Mesodermal cell (in vitro differentiated cells): ENCODE data around the gene SLC22A23.

Experiments used
- H3K27ac ChIP-seq: 2 replicates; pipeline ENCODE4 v1.7.0; 2013; ENCODE audit warnings: mild to moderate bottlenecking, low read depth, low read length, moderate library complexity; ENCODE audit not compliant: severe bottlenecking
- H3K36me3 ChIP-seq: 2 replicates; pipeline ENCODE4 v1.7.1; 2013; ENCODE audit warnings: mild to moderate bottlenecking, low read length, moderate library complexity; ENCODE audit not compliant: control insufficient read depth, insufficient read depth
- H3K4me1 ChIP-seq: one replicate; pipeline ENCODE4 v1.7.1; 2013; ENCODE audit warnings: mild to moderate bottlenecking, low read length; ENCODE audit not compliant: insufficient read depth, control insufficient read depth, poor library complexity, severe bottlenecking
- H3K4me3 ChIP-seq: 2 replicates; pipeline ENCODE4 v1.7.0; 2013; ENCODE audit warnings: low read length, control low read depth, mild to moderate bottlenecking; ENCODE audit not compliant: insufficient read depth, poor library complexity, severe bottlenecking; ENCODE audit errors: extremely low read depth
- H3K9me3 ChIP-seq: 2 replicates; pipeline ENCODE4 v1.7.1; 2013; ENCODE audit warnings: mild to moderate bottlenecking, low read length, moderate library complexity; ENCODE audit not compliant: control insufficient read depth
- whole genome bisulfite sequencing, 2 experiments: methylation state at CpG; one replicate each; pipeline ENCODE4 v1.1.5; 2013; ENCODE audit warnings: missing lambda C conversion rate in 2 of 2; ENCODE audit not compliant: insufficient coverage in 2 of 2; 5-methylcytosine and 5-hydroxymethylcytosine counted together

Gene SLC22A23

DNA sequence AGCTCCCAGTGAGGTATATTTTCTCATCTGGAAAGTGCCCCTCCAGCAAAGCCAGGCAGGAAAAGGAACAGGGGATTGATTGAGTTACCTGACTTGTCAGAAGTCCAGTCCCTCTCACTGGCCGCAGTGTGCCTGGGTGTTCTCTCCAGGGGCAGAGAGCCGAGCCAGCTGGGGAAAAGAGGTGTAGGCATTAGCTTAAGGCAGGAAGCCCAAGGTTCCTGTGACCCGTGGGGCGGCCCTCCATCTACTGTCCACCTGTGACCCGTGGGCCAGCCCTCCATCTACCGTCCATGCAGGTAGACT lies 195.4 kb downstream of the SLC22A23 start:
- H3K36me3 ChIP-seq: peaks cover 32% of the 10 kb centered on the region
- H3K4me3 ChIP-seq: no peak overlapping the region
- H3K4me1 ChIP-seq: no peaks in the 10 kb centered on the region
- no peaks in the 10 kb centered on the region for H3K9me3 ChIP-seq
- WGBS, 2 experiments: 46 to 56% methylated on average over 4 to 5 of the region's 6 CpGs
- no peak overlapping the region for H3K27ac ChIP-seq

DNA sequence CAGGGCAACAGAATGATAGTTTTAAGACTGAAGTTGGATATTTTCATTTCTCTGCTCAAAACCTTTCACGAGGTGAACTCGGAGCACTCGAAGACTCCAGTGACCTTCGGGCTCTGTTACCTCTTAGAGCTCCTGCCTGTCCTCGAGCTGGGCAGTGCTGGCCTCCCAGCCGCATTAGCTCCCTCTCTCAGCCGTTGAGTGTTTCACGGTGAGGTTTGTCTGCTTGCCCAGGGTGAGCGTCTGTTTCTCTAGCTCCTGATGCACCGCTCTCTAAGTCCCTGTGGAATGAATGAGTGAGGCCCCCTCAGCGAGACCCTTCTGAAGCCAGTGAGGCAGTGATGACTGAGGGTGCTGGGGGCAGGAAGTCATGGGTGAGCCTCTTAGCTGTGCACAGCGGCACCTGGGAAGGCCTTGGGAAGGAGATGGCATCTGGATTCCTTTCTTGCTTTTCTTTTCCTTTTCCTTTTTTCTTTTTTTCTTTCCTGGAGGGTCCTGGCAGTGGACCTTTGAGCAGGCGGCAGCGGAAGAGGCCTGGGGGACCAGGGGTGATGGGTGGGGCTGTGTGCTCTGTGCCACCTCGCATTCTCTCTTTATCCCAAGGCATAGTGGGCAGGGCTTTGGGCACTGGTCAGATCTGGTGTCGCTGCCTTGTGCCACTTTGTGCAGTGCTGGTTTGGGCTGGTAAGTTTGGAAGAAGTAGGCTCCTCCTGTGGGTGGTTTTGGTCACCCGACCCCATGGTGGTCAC lies 195.9 kb downstream of the SLC22A23 start:
- Histone ChIP-seq H3K4me3 (no peak overlapping the region), H3K27ac (no peak overlapping the region), H3K9me3 (no peaks in the 10 kb centered on the region), H3K4me1 (no peaks in the 10 kb centered on the region), H3K36me3 (peaks cover 31% of the 10 kb centered on the region)
- 77 to 86% methylated on average over 10 to 13 of the region's 17 CpGs for WGBS, 2 experiments

DNA sequence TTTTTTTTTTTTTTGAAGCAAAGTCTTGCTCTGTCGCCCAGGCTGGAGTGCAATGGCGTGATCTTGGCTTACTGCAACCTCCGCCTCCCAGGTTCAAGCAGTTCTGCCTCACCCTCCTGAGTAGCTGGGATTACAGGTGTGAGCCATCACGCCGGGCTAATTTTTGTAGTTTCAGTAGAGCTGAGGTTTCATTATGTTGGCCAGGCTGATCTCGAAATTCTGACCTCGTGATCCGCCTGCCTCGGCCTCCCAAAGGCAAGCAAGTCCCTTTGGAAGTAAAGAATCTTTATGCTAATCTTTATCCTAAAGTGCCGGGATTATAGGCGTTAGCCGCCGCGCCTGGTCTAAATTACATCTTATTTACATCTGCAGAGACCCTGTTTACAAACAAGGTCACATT lies 196.6 kb downstream of the SLC22A23 start:
- Histone ChIP-seq H3K36me3 (peaks cover 24% of the 10 kb centered on the region), H3K9me3 (no peaks in the 10 kb centered on the region), H3K27ac (no peak overlapping the region), H3K4me1 (no peaks in the 10 kb centered on the region), H3K4me3 (no peak overlapping the region)
- WGBS, 2 experiments: 59 to 78% methylated on average over 7 to 14 of the region's 14 CpGs

DNA sequence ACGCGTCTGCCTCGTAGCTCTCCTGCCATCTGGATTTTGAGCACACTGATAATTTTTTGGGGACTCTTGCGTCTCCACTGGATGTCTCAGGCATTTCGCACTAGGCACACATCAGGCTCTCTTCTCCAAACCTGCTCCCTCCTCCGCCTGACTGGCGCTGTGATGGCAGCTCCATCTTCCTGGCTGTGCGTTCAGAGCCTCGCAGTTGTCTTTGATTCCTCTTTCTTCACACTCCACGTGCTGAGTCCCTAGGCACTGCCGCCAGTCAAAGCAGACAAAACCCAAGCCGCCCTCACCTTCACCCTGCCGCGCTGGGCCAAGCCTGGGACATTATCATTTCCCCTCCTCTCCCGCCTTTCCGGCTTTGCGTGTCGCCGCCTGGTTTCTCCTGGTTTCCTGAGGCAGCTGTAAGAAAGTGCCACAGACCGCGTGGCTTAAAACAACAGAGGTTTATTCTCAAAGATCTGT lies 197.3 kb downstream of the SLC22A23 start:
- Histone ChIP-seq H3K4me3 (peak overlapping the region; percentile 84), H3K4me1 (no peaks in the 10 kb centered on the region), H3K9me3 (no peaks in the 10 kb centered on the region), H3K36me3 (peaks cover 20% of the 10 kb centered on the region), H3K27ac (no peak overlapping the region)
- 0 to 2% methylated on average over 18 to 21 of the region's 21 CpGs for WGBS, 2 experiments

DNA sequence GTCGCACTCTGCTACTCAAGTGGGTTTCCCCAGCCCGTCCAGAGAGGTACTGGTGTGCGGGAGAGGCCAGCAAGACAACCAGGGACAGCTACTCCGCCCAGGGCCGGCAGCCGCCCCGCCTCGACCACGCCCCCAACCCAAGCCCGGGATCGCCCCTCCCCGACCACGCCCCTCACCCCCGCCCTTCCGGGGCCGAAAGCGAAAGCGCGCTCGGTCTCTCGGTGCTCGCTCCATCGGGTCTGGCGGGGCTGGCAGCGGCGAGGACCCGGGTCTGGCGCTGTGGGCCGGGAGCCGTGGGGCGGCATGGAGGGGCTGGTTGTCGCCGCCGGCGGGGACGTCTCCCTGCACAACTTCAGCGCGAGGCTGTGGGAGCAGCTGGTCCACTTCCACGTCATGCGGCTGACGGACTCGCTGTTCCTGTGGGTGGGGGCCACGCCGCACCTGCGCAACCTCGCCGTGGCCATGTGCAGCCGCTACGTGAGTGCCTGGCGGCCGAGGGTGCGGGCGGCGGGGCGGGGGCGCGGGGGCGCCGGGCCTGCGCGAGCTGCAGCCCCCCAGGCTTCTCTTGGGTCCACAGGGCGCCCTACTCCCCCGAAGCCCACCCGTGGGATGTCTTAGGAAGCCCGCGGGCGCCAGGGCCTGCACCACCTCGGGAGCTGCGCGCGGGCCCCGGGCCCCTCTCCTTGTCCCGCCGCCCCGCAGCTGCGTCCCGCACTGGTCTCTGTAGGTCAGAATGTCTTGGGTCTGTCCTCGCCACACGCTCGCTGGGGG lies 197.9 kb downstream of the SLC22A23 start, which contains the start of gene PSMG4:
Gene PSMG4 (plus strand): TSS at position 228 of the 771 bp plus-strand sequence. CDS start 76 bp downstream, at position 304.
- Histone ChIP-seq H3K4me3 (peak within 1 kb of the TSS; percentile 84), H3K36me3 (peaks cover 15% of the 10 kb centered on the region), H3K9me3 (no peaks in the 10 kb centered on the region), H3K4me1 (no peaks in the 10 kb centered on the region), H3K27ac (no peak within 1 kb of the TSS)
- 0% methylated on average over 65 to 69 of the region's 80 CpGs for WGBS, 2 experiments

DNA sequence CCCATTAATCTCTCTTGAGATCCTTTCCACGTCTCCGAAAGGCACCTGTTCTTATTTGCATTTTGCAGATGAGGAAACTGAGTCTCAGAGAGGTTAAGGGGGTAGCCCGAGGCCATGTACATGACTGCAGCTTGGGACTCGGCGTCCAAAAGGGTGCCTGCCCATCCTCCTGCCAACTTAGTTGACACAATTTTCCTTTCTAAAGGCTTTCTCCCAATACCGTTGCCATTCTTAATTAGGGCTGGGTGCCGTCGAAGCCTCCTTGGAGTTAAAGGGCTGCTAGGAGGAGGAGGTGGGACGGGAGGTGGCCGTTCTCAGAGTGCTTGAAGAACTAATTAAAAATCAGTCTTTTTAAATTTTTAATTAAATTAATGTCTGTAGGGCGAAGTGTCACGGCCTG lies 198.6 kb downstream of the SLC22A23 start:
- no peak overlapping the region for H3K27ac ChIP-seq

DNA sequence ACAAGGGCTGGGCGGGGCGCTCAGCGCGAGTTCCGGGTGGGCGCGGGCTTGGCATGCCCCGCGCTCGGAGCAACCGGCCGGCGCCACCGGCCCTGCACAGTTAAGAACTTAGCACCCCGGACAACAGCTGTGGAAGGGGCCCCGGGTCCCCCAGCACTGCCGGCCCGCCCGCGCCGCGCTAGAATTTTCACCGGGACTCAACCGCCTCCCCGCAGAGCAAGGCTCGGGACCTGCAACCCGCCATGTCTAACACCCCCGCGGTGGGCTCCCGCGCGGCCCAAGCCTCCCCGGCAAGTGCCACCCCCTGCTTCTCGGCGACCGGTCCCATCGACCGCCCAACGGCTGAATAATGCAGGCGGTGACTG lies 203.3 kb downstream of the SLC22A23 start:
- H3K4me1 ChIP-seq: peaks cover 8% of the 10 kb centered on the region
- H3K9me3 ChIP-seq: no peaks in the 10 kb centered on the region
- H3K36me3 ChIP-seq: no peaks in the 10 kb centered on the region
- no peak overlapping the region for H3K27ac ChIP-seq
- no peak overlapping the region for H3K4me3 ChIP-seq
- WGBS, 2 experiments: 97 to 98% methylated on average over 27 to 40 of the region's 40 CpGs

More for the DNA sequence above, 198.6 kb downstream of the SLC22A23 start:
- peak overlapping the region; percentile 84 for H3K4me3 ChIP-seq
- H3K4me1 ChIP-seq: no peaks in the 10 kb centered on the region
- WGBS, 2 experiments: 84 to 90% methylated on average over 5 to 7 of the region's 12 CpGs
- H3K36me3 ChIP-seq: peaks cover 11% of the 10 kb centered on the region
- no peaks in the 10 kb centered on the region for H3K9me3 ChIP-seq

DNA sequence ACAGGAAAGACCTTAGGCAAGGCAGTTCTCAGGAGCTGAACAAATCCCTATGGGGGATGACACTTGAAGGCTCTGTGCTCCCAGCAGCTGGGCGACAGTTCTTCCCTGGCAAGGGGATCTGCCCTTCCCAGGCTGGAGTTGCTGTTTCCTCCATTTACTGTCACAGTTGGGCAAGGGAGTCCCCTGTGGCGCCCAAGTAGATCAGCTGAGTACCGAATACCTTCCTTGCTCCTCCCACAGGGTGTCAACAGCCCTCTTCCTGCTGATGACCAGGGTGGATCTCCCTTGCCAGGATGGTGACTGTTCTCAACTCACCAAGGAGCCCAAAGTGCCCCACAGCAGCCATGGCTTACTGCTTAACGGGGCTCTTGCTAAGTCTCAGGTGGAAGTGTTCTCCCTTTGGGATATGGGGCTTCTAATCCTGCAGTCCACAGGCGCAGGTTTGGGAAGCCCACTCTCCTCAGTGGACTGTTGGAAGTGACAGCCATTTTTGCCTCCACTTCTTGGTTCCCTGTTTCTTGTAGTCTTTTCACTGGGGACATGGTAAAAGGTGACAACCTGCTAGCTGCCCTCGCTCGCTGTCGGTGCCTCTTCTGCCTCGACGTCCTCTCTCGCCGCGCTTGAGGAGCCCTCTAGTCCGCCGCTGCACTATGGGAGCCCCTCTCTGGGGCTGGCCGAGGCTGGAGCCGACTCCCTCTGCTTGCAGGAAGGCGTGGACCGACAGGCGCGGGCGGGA lies 203.8 kb downstream of the SLC22A23 start:
- Histone ChIP-seq H3K4me3 (no peak overlapping the region), H3K4me1 (peaks cover 13% of the 10 kb centered on the region), H3K36me3 (no peaks in the 10 kb centered on the region), H3K27ac (no peak overlapping the region), H3K9me3 (no peaks in the 10 kb centered on the region)
- WGBS, 2 experiments: 95 to 96% methylated on average over 20 to 22 of the region's 22 CpGs

DNA sequence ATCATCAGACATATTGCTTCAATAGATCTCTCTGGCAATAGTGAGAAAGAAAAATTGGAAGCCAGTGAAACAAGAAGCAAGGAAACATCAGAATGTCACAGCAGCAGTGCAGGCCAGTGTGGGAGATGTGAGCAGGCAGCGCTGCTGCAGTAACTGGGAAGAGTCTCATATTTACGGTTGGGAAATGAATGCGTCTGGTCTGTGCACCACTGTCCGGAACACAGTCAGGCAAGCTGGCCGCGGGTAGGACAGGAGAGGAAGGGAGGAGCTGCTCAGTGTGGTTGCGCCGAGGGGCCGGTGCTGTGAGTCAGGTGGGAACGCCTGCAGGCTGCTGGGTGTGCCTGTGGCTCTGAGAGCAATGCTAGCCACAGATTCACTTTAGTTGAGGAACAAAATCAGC lies 204.5 kb downstream of the SLC22A23 start:
- H3K9me3 ChIP-seq: no peaks in the 10 kb centered on the region
- no peak overlapping the region for H3K4me3 ChIP-seq
- WGBS, 2 experiments: 87 to 88% methylated on average over 9 to 10 of the region's 10 CpGs
- H3K4me1 ChIP-seq: peaks cover 15% of the 10 kb centered on the region
- no peak overlapping the region for H3K27ac ChIP-seq
- H3K36me3 ChIP-seq: no peaks in the 10 kb centered on the region

DNA sequence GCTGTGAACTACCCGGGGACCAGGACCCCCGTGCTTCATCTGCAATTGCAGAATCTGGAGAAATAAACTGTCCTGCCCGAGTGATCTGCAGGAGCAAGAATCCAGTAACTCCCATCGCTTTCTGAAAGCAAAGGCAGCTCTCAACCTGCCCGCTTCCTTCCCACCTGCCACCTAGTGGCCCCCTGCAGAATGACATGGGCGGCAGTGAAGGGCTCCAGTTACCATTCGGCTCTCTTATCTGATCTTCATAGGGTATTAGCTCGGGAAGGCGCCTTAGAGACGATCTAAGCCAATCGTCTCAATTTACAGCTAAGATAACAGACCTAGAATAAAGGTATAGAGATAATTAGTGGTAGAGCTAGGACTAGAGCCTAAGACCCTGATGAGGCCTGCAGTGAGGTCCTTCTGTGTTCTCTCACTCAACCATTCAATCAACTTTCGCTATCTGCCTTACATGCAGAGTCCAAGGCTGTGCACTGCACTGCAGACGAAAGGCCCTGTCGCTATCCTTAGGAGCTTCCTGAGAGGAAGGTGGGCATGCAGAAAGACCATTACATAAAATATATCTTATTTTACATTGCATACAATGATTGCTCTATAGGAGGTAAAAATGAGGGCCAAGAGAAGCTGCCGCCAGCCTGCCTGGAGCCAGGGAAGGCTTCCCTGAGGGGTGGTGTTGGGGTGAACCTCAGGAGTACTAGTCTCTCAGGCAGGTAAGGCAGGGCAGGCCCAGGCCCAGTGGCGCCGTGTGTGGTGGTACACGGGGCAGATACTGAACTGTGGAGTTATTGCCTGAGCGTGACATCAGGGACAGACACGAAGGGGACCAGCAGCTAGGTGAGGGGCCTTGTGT lies 205.2 kb downstream of the SLC22A23 start:
- H3K27ac ChIP-seq: no peak overlapping the region
- no peaks in the 10 kb centered on the region for H3K9me3 ChIP-seq
- peaks cover 17% of the 10 kb centered on the region for H3K4me1 ChIP-seq
- WGBS, 2 experiments: 35 to 52% methylated on average over 11 to 16 of the region's 20 CpGs
- H3K36me3 ChIP-seq: no peaks in the 10 kb centered on the region
- no peak overlapping the region for H3K4me3 ChIP-seq
